Measurements from ENCODE around the gene ZBED4. TPM values are rescaled to one million over a fixed set of nuclear protein-coding genes. Genes with fewer than 3 reads are reported as not detected.

Gene ZBED4
- total RNA-seq, 2 donors from 2014 or later, result 16.2 to 19.9 TPM

DNA sequence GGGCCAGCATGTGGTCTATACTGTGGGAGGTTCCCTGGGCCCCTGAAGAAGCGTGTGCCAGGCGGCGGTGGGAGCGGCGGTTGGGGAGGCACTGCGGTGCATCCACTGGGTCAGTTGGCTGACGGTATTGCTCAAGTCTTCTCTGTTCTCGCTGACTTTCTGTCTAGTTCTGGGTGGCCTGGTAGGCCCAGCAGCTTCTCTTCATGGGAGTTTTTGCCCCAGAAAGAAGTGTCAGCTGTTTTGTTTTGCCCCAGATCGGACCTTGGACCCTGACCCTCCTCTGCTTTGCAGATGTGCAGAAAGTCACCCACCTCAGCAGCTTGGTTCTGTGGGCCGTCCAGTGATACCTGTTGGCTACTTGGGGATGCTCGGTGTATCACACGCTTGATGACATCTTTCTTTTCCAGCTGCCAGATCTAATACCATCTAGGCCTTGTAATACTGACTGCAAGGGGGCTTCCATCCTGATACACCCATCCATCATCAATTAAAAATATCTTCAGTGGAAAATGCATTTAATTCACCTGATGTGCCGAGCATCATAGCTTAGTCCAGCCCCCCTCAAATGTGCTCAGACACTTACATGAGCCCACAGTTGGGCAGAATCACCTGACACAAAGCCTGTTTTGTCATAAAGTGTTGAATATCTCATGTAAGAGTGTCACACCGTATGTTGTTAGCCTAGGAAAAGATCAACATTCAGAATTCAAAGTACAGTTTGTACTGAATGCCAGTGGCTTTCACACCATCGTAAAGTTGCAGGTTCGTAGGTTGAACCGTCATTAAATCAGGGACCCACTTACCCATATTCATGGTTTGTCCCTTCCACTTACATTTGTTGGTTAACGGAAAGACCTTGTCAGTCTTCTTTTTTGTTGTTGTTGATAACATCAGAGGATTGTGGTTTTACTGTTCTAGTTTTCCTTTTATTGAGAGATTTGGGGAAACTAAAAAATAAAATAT lies 13.9 kb downstream of the ZBED4 start:
- H3K4me1 ChIP-seq, result no peaks in the 10 kb centered on the region
- no peaks in the 10 kb centered on the region for H3K36me3 ChIP-seq
- H3K9me3 ChIP-seq, result no peaks in the 10 kb centered on the region
- no peak overlapping the region for H3K9ac ChIP-seq (ENCODE audit: low read depth in 2 of 2, low read length in 2 of 2)
- TF ChIP-seq, protein P1, sequence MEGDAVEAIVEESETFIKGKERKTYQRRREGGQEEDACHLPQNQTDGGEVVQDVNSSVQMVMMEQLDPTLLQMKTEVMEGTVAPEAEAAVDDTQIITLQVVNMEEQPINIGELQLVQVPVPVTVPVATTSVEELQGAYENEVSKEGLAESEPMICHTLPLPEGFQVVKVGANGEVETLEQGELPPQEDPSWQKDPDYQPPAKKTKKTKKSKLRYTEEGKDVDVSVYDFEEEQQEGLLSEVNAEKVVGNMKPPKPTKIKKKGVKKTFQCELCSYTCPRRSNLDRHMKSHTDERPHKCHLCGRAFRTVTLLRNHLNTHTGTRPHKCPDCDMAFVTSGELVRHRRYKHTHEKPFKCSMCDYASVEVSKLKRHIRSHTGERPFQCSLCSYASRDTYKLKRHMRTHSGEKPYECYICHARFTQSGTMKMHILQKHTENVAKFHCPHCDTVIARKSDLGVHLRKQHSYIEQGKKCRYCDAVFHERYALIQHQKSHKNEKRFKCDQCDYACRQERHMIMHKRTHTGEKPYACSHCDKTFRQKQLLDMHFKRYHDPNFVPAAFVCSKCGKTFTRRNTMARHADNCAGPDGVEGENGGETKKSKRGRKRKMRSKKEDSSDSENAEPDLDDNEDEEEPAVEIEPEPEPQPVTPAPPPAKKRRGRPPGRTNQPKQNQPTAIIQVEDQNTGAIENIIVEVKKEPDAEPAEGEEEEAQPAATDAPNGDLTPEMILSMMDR (IDR thresholded peaks at IDR 0.05), result no peak
- intact Hi-C loops (cut with DNase I), result no loop called here
- no peak overlapping the region for H3K4me3 ChIP-seq
- H3K27me3 ChIP-seq, result no peaks in the 10 kb centered on the region
- H3K27ac ChIP-seq, result no peak overlapping the region
- no peak for DNase-seq

GRCh38 chr22:49869086-49869830 lies 15.6 kb downstream of the ZBED4 start:
- DNase-seq, result no peak
- H3K36me3 ChIP-seq, result no peaks in the 10 kb centered on the region
- no peak overlapping the region for H3K4me3 ChIP-seq
- no peaks in the 10 kb centered on the region for H3K9me3 ChIP-seq
- intact Hi-C loops (cut with DNase I), result no loop called here
- TF ChIP-seq, protein P1 (IDR thresholded peaks at IDR 0.05), result no peak
- no peak overlapping the region for H3K27ac ChIP-seq
- no peaks in the 10 kb centered on the region for H3K27me3 ChIP-seq
- no peak overlapping the region for H3K9ac ChIP-seq (ENCODE audit: low read depth in 2 of 2, low read length in 2 of 2)
- no peaks in the 10 kb centered on the region for H3K4me1 ChIP-seq

DNA sequence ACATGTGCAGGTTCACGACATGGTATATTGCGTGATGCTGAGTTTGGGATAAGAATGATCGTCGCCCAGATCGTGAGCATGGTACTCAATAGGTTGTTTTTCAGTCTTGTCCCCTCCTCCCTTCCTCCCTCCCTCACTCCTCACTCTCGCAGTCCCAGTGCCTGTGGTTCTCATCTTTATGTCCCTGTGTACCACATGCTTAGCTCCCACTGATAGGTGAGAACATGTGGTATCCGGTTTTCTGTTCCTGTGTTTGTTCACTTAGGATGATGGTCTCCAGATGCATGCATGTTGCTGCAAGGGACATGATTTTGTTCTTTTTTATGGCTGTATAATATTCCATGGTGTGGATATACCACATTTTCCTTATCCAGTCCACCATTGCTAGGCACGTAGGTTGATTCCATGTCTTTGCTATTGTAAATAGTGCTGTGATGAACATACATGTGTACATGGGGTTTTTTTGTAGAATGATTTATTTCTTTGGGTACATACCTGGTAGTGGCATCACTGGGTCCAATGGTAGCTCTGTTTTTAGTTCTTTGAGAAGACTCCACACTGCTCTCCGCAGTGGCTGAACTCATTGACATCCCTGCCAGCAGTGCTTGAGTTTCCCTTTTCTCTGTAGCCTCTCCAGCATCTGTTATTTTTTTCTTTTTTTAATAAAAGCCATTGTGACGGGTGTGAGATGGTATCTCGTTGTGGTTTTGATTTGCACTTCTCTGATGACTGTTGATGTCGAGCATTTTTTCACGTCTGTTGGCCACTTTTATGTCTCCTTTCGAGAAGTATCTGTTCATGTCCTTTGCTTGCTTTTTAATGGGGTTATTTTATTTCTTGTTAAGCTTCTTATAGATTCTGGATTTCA lies 16.4 kb downstream of the ZBED4 start:
- H3K36me3 ChIP-seq, result no peaks in the 10 kb centered on the region
- no peaks in the 10 kb centered on the region for H3K27me3 ChIP-seq
- H3K9me3 ChIP-seq, result no peaks in the 10 kb centered on the region
- DNase-seq, result no peak
- H3K9ac ChIP-seq (ENCODE audit: low read depth in 2 of 2, low read length in 2 of 2), result no peak overlapping the region
- TF ChIP-seq, protein P1 (IDR thresholded peaks at IDR 0.05), result no peak
- H3K4me3 ChIP-seq, result no peak overlapping the region
- H3K27ac ChIP-seq, result no peak overlapping the region
- H3K4me1 ChIP-seq, result no peaks in the 10 kb centered on the region
- intact Hi-C loops (cut with DNase I), result no loop called here

GRCh38 chr22:49871482-49871881 lies 17.8 kb downstream of the ZBED4 start:
- H3K9me3 ChIP-seq, result no peaks in the 10 kb centered on the region

More at GRCh38 chr22:49871482-49871881, 17.8 kb downstream of the ZBED4 start:
- no peaks in the 10 kb centered on the region for H3K36me3 ChIP-seq
- no peak overlapping the region for H3K9ac ChIP-seq (ENCODE audit: low read depth in 2 of 2, low read length in 2 of 2)
- intact Hi-C loops (cut with DNase I), result no loop called here
- no peak overlapping the region for H3K27ac ChIP-seq
- DNase-seq, result no peak
- H3K4me1 ChIP-seq, result no peaks in the 10 kb centered on the region
- TF ChIP-seq, protein P1 (IDR thresholded peaks at IDR 0.05), result no peak
- H3K4me3 ChIP-seq, result no peak overlapping the region
- no peaks in the 10 kb centered on the region for H3K27me3 ChIP-seq
